NCI-H345 treated with DMSO at 0.1 percent for 48 hours (cell line): ENCODE data around the gene UQCRHL.
"Not testable (repeated sequence)": the region's sequence is repeated elsewhere in the genome, so short reads cannot be mapped to it uniquely, and the experiment has no call there.

Experiments used
- DNase-seq: peaks from one replicate; lab custom pipeline; 2025; ENCODE audit not compliant: unreplicated experiment; lab: John Stamatoyannopoulos, UW

The UQCRHL gene

GRCh38 chr1:15807549-15807948, at the start of gene UQCRHL:
TSS of gene UQCRHL (minus strand) at chr1:15807649. CDS start at chr1:15807649, 0 bp downstream.
- DNase-seq: not testable (repeated sequence)

GRCh38 chr1:15856888-15857287, 49.4 kb upstream of the UQCRHL start:
- DNase-seq: no peak

- no peak for DNase-seq
Observed at GRCh38 chr1:15852828-15853302, 45.4 kb upstream of the UQCRHL start.

GRCh38 chr1:15852036-15852827, 44.8 kb upstream of the UQCRHL start:
- no peak for DNase-seq

GRCh38 chr1:15851210-15852035, 44.0 kb upstream of the UQCRHL start:
- no peak for DNase-seq

- no peak for DNase-seq
Observed at GRCh38 chr1:15850471-15851001, 43.1 kb upstream of the UQCRHL start.

- peak; percentile 46 for DNase-seq
Observed at GRCh38 chr1:15849775-15850324, 42.4 kb upstream of the UQCRHL start.

- DNase-seq: peak; percentile 60
Observed at GRCh38 chr1:15848929-15849774, 41.7 kb upstream of the UQCRHL start.

- DNase-seq: no peak
Observed at GRCh38 chr1:15848143-15848928, 40.9 kb upstream of the UQCRHL start.

GRCh38 chr1:15847893-15848142, 40.4 kb upstream of the UQCRHL start:
- no peak for DNase-seq

GRCh38 chr1:15847100-15847892, 39.8 kb upstream of the UQCRHL start, which contains the start of gene SPEN:
TSS of gene SPEN (plus strand) at chr1:15847707. CDS start at chr1:15848068, 361 bp downstream.
- peak; percentile 97 for DNase-seq

GRCh38 chr1:15846056-15846455, 38.6 kb upstream of the UQCRHL start:
- DNase-seq: not testable (repeated sequence)

- DNase-seq: no peak
Observed at GRCh38 chr1:15843826-15844572, 36.5 kb upstream of the UQCRHL start.

- DNase-seq: no peak
Observed at GRCh38 chr1:15838721-15839120, 31.3 kb upstream of the UQCRHL start.

- DNase-seq: no peak
Observed at GRCh38 chr1:15837931-15838330, 30.5 kb upstream of the UQCRHL start.

- no peak for DNase-seq
Observed at GRCh38 chr1:15836772-15837669, 29.6 kb upstream of the UQCRHL start.

GRCh38 chr1:15836511-15836771, 29.0 kb upstream of the UQCRHL start:
- not testable (repeated sequence) for DNase-seq
